Effector memory CD8-positive, alpha-beta T cell (primary cell): ENCODE results near the gene PPIA.
A peak's percentile ranks its signal among the peaks of the same experiment; 100 is the strongest.
"Not testable (repeated sequence)": the region's sequence is repeated elsewhere in the genome, so short reads cannot be mapped to it uniquely, and the experiment has no call there.

Experiments
- ATAC-seq: fragments of 150-1000 bp; cut with Tn5 transposase; replicated peaks from 2 replicates; pipeline ENCODE4 v1.10.0; 2021; ENCODE audit warnings: mild to moderate bottlenecking, moderate library complexity
- DNase-seq, 3 experiments: peaks; one replicate each; pipeline ENCODE4 v3.0.0; 2021
- H3K27ac Mint-ChIP-seq, 2 donors: one replicate each; pipeline ENCODE4 v1.8.0; 2022; ENCODE audit warnings: mild to moderate bottlenecking in 2 of 2, mixed read lengths in 2 of 2, moderate library complexity in 2 of 2
- H3K27me3 Mint-ChIP-seq, 2 donors: one replicate each; pipeline ENCODE4 v1.8.0; 2022; ENCODE audit warnings: mixed read lengths in 2 of 2
- H3K36me3 Mint-ChIP-seq: one replicate; pipeline ENCODE4 v1.8.0; 2022; ENCODE audit warnings: mild to moderate bottlenecking, moderate library complexity, mixed read lengths; ENCODE audit not compliant: insufficient read depth
- H3K4me1 Mint-ChIP-seq, 2 donors: one replicate each; pipeline ENCODE4 v1.8.0; 2022; ENCODE audit warnings: low read depth in 2 of 2, mixed read lengths in 2 of 2
- H3K4me3 Mint-ChIP-seq, 2 donors: one replicate each; pipeline ENCODE4 v1.8.0; 2022; ENCODE audit warnings: mild to moderate bottlenecking in 2 of 2, mixed read lengths in 2 of 2, moderate library complexity in 2 of 2
- H3K9me3 Mint-ChIP-seq, 2 donors: one replicate each; pipeline ENCODE4 v1.8.0; 2022; ENCODE audit warnings: mixed read lengths in 2 of 2

PPIA gene

GRCh38 chr7:44785218-44785617 lies 11.3 kb upstream of the PPIA start:
- H3K4me3 Mint-ChIP-seq, H3K27me3 Mint-ChIP-seq, H3K36me3 Mint-ChIP-seq, DNase-seq, H3K9me3 Mint-ChIP-seq, ATAC-seq, H3K4me1 Mint-ChIP-seq, H3K27ac Mint-ChIP-seq: not testable (repeated sequence)

DNA sequence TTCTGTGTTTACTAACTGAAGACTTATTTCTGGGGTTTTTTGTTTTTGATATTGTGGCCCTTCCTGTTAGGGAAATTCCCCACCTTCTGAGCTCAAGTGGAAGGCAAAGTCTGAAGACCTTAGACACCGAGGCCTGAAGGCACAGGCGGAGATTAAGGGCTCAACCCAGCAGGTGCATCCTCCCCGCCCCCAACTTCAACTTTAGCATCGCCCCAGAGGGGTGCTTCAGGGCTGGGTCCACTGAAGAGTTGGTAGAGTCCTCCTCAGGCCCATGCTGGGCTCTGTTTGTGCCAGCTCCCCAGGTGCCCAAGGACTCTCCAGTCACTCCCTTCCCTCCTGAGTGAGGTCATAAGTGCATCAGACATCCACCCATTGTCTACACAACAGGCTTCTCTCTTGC lies 9.4 kb upstream of the PPIA start:
- H3K9me3 Mint-ChIP-seq, result peaks cover 3 to 7% of the 10 kb centered on the region in 2 donors
- H3K4me1 Mint-ChIP-seq, result no peaks in the 10 kb centered on the region
- no peak overlapping the region for H3K4me3 Mint-ChIP-seq
- DNase-seq (no peak), ATAC-seq (no peak)
- H3K27ac Mint-ChIP-seq, result no peak overlapping the region
- H3K36me3 Mint-ChIP-seq, result no peaks in the 10 kb centered on the region
- H3K27me3 Mint-ChIP-seq, result no peaks in the 10 kb centered on the region

DNA sequence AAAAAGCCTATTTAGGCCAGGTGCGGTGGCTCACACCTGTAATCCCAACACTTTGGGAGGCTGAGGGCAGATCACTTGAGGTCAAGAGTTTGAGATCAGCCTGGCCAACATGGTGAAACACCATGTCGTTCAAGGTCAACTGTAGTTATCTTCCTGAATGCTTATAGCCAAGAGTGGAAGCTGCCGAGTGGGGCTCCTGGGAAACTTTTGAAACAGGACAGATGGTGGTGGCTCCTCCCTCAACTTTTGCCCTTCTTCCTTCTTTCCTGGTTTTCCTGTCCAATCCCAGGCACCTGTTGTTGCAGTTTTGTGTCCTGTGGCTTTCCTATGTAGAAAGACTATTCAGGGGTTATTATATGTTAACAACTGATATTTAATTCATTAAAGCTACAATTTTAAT lies 8.7 kb upstream of the PPIA start:
- Mint-ChIP-seq H3K9me3 (peaks cover 3 to 7% of the 10 kb centered on the region in 2 donors), H3K27me3 (no peaks in the 10 kb centered on the region), H3K4me1 (no peaks in the 10 kb centered on the region), H3K4me3 (no peak overlapping the region), H3K36me3 (no peaks in the 10 kb centered on the region), H3K27ac (no peak overlapping the region)
- DNase-seq, result no peak
- ATAC-seq, result no peak

DNA sequence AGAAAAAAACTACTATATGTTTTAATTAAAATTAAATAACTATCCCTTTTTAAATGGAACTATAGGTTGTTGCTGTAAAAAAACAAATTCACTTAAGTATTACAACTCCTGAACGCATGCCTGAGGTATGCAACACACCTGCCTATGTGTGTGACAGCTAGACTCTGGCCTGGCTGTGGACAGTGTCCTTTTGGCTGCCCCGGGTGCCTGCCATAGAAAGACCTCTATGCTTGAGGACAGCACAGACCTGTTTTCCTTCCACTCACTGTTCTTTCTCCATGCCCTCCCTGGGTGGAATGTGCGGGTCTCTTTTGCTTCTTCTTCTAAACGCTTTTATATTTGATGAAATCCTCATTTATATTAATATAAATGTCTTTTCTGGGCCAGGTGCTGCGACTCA lies 6.5 kb upstream of the PPIA start:
- H3K4me1 Mint-ChIP-seq, result no peaks in the 10 kb centered on the region
- DNase-seq (no peak), ATAC-seq (no peak)
- H3K27me3 Mint-ChIP-seq, result no peaks in the 10 kb centered on the region
- H3K9me3 Mint-ChIP-seq, result no peaks in the 10 kb centered on the region
- H3K36me3 Mint-ChIP-seq, result no peaks in the 10 kb centered on the region
- H3K27ac Mint-ChIP-seq, result no peak overlapping the region
- H3K4me3 Mint-ChIP-seq, result no peak overlapping the region

GRCh38 chr7:44791278-44792219 lies 4.9 kb upstream of the PPIA start:
- H3K4me1 Mint-ChIP-seq, result no peaks in the 10 kb centered on the region
- ATAC-seq (no peak), DNase-seq (no peak)
- peaks cover 7% of the 10 kb centered on the region for H3K36me3 Mint-ChIP-seq
- no peaks in the 10 kb centered on the region for H3K27me3 Mint-ChIP-seq
- no peak overlapping the region for H3K4me3 Mint-ChIP-seq
- no peaks in the 10 kb centered on the region for H3K9me3 Mint-ChIP-seq
- H3K27ac Mint-ChIP-seq, result peak overlapping the region in 1 of 2 donors; percentile 89

GRCh38 chr7:44793919-44794318 lies 2.6 kb upstream of the PPIA start:
- ATAC-seq, result no peak
- Mint-ChIP-seq H3K36me3 (peaks cover 30% of the 10 kb centered on the region), H3K4me3 (no peak overlapping the region), H3K4me1 (peaks cover 11 to 14% of the 10 kb centered on the region in 2 donors), H3K27ac (no peak overlapping the region), H3K9me3 (no peaks in the 10 kb centered on the region), H3K27me3 (no peaks in the 10 kb centered on the region)
- DNase-seq, result no peak

DNA sequence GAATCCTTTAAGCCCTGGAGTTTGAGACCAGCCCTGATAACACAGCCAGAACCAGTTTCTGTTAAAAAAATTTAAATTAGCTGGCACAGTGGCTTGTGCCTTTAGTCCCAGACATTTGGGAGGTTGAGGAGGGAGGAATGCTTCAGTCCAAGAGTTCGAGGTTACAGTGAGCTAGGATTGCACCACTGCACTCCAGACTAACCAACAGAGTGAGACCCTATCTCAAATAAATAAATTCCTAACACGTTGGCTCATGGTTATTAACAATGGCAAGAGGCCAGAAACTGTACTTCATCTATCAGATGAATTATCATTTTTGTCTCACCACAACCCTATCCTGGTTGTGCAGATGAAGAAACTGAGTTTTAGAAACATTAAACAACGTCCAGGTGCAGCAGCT lies 2.1 kb upstream of the PPIA start:
- DNase-seq (no peak), ATAC-seq (no peak)
- Mint-ChIP-seq H3K27ac (no peak overlapping the region), H3K36me3 (peaks cover 34% of the 10 kb centered on the region), H3K9me3 (no peaks in the 10 kb centered on the region), H3K4me3 (no peak overlapping the region), H3K27me3 (no peaks in the 10 kb centered on the region), H3K4me1 (peaks cover 11 to 16% of the 10 kb centered on the region in 2 donors)

DNA sequence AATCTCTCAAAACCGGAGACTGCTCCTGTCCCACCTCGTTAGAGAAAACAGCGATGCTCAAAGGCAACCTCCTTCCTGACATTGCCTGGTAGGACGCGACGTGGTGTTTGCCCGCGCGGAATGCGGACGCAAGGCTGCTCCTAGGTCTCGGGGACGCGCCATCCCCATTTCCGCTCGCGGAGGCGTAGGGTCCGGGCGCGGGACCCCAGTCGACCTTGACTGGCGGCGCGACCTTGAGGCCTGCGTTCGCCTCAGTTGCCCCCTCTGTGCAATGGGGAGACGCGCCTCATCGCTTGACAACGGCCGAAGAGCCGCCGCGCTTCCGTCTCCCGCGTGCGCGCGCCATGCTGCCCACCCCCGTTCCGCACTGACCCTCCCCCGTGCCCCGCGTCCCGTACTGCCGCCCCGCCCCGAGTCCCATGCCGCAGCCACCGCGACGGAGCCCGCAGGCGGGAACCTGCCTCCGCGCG lies 412 bp upstream of the PPIA start:
- H3K4me1 Mint-ChIP-seq, result peaks cover 11 to 29% of the 10 kb centered on the region in 2 donors

DNA sequence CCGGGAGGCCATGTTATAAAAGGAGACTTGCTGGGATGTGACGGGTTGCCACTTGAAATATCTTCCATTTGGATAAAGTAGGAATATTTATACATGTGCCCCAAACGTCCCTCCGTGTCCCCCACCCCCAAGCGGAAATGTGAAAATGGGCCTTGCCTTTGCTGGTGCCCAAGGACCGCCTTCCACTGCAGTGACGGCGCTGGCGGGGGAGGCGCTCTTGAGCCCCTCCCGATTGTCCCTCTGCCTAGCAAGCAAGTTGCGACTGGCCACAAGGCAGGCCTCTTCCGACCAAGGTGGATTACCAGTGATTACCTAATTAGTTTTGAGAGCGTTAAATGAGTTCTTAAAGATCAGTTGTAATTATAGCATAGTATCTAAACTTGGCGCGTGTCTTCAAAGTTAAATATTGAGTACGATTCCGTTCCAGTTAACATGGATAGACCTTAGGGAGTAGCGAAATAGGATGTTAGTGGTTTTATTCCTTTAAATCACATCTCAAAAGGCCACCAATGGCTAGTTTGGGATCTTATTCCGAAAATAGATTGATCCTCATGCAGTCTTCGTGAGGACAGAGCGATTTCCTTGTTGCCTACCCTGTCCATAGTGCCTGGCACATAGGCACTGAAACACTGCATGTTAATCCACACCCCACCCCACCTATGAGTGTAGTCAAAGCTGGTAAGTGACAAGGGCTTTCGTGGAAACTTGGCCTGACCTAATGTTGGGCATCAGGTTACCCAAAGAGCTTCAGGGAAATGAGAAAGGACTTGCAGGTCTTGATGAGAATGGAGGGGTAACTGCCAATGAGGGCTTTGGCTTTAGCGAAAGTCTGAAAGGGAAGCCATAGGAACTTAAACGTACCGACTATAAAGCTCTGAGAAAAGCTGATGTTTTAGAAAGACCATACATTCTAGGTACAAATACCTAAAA lies 1.1 kb downstream of the PPIA start:
- Mint-ChIP-seq H3K36me3 (peaks cover 67% of the 10 kb centered on the region), H3K9me3 (no peaks in the 10 kb centered on the region), H3K27ac (peak overlapping the region; percentile 96 to 98), H3K4me3 (peak overlapping the region; percentile 87 to 98), H3K4me1 (peaks cover 11 to 38% of the 10 kb centered on the region in 2 donors), H3K27me3 (no peaks in the 10 kb centered on the region)
- DNase-seq (peak; percentile 77 to 78 (median 77)), ATAC-seq (peak; percentile 60)

More for the DNA sequence above, 412 bp upstream of the PPIA start:
- peaks cover 52% of the 10 kb centered on the region for H3K36me3 Mint-ChIP-seq
- H3K27me3 Mint-ChIP-seq, result no peaks in the 10 kb centered on the region
- ATAC-seq (peak; percentile 20), DNase-seq (no peak)
- H3K4me3 Mint-ChIP-seq, result peak overlapping the region; percentile 87 to 98
- H3K9me3 Mint-ChIP-seq, result no peaks in the 10 kb centered on the region
- peak overlapping the region; percentile 96 to 98 for H3K27ac Mint-ChIP-seq

GRCh38 chr7:44798649-44799305 lies 2.3 kb downstream of the PPIA start:
- H3K4me3 Mint-ChIP-seq, result peak overlapping the region; percentile 87 to 98
- ATAC-seq (no peak), DNase-seq (no peak)
- no peaks in the 10 kb centered on the region for H3K27me3 Mint-ChIP-seq
- peaks cover 11 to 38% of the 10 kb centered on the region in 2 donors for H3K4me1 Mint-ChIP-seq
- no peaks in the 10 kb centered on the region for H3K9me3 Mint-ChIP-seq
- peak overlapping the region; percentile 96 to 98 for H3K27ac Mint-ChIP-seq
- peaks cover 79% of the 10 kb centered on the region for H3K36me3 Mint-ChIP-seq

DNA sequence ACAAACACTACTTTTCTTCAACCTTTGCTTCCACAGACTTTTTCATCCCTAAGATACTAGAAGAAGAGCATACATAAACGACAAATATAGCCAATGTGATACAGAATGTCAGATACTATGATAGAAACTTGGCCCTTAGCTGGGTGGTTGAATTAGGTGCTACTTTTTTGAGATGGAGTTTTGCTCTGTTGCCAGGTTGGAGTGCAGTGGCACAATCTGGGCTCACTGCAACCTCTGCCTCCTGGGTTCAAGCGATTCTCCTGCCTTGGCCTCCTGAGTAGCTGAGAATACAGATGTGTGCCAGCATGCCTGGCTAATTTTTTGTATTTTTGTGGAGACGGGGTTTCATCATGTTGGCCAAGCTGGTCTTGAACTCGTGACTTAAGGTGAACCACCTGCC lies 3.5 kb downstream of the PPIA start:
- H3K27me3 Mint-ChIP-seq, result no peaks in the 10 kb centered on the region
- ATAC-seq (no peak), DNase-seq (no peak)
- H3K9me3 Mint-ChIP-seq, result no peaks in the 10 kb centered on the region
- H3K27ac Mint-ChIP-seq, result peak overlapping the region in 1 of 2 donors; percentile 53
- H3K4me1 Mint-ChIP-seq, result peaks cover 11 to 38% of the 10 kb centered on the region in 2 donors
- no peak overlapping the region for H3K4me3 Mint-ChIP-seq
- H3K36me3 Mint-ChIP-seq, result peaks cover 90% of the 10 kb centered on the region

DNA sequence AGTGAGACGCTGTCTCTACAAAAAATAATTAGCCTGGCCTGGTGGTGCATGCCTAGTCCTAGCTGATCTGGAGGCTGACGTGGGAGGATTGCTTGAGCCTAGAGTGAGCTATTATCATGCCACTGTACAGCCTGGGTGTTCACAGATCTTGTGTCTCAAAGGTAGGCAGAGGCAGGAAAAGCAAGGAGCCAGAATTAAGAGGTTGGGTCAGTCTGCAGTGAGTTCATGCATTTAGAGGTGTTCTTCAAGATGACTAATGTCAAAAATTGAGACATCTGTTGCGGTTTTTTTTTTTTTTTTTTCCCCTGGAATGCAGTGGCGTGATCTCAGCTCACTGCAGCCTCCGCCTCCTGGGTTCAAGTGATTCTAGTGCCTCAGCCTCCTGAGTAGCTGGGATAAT lies 5.4 kb downstream of the PPIA start:
- no peak overlapping the region for H3K4me3 Mint-ChIP-seq
- DNase-seq, result no peak
- H3K9me3 Mint-ChIP-seq, result no peaks in the 10 kb centered on the region
- no peak overlapping the region for H3K27ac Mint-ChIP-seq
- ATAC-seq, result no peak
- no peaks in the 10 kb centered on the region for H3K27me3 Mint-ChIP-seq
- peaks cover 83% of the 10 kb centered on the region for H3K36me3 Mint-ChIP-seq
- peaks cover 11 to 38% of the 10 kb centered on the region in 2 donors for H3K4me1 Mint-ChIP-seq

- Mint-ChIP-seq H3K36me3 (peaks cover 77% of the 10 kb centered on the region), H3K9me3 (no peaks in the 10 kb centered on the region), H3K4me1 (peaks cover 9 to 34% of the 10 kb centered on the region in 2 donors), H3K4me3 (no peak overlapping the region), H3K27me3 (no peaks in the 10 kb centered on the region), H3K27ac (no peak overlapping the region)
- DNase-seq (no peak), ATAC-seq (no peak)
These were observed 6.0 kb downstream of the PPIA start for GRCh38 chr7:44802418-44803025.
